GM23338 (cell line): Measurements from ENCODE around the gene OSBPL1A. TPM values are rescaled to one million over a fixed set of nuclear protein-coding genes. Genes with fewer than 3 reads are reported as not detected.

Experiments used
- ATAC-seq: fragments of 200-7000 bp; cut with Tn5 transposase; 3 replicates; pipeline ENCODE4 v1.9.1; 2020
- DNase-seq: peaks from one replicate; pipeline ENCODE4 v3.0.0-alpha.2; 2015; ENCODE audit warnings: low spot score
- H2AFZ ChIP-seq: fragments of 200-600 bp; sonication (generic); 2 replicates; pipeline ENCODE4 v1.8.0; 2016; ENCODE audit warnings: antibody characterized with exemption, mild to moderate bottlenecking, moderate library complexity
- H3F3A ChIP-seq: fragments of 200-600 bp; sonication (generic); replicated peaks from 2 replicates; pipeline ENCODE4 v1.8.0; 2017; ENCODE audit warnings: antibody characterized with exemption, mixed run types, low read depth
- H3K27ac ChIP-seq: fragments of 200-600 bp; sonication (generic); 2 replicates; pipeline ENCODE4 v1.6.1; 2016; ENCODE audit warnings: low read depth
- H3K27me3 ChIP-seq: fragments of 200-600 bp; sonication (generic); 2 replicates; pipeline ENCODE4 v1.8.0; 2016; ENCODE audit warnings: mild to moderate bottlenecking, mixed run types, moderate library complexity; ENCODE audit not compliant: insufficient read depth
- H3K36me3 ChIP-seq: fragments of 200-600 bp; sonication (generic); 2 replicates; pipeline ENCODE4 v1.8.0; 2016; ENCODE audit warnings: mild to moderate bottlenecking; ENCODE audit not compliant: insufficient read depth
- H3K4me1 ChIP-seq: fragments of 200-600 bp; sonication (generic); 2 replicates; pipeline ENCODE4 v1.8.0; 2016; ENCODE audit warnings: mild to moderate bottlenecking, moderate library complexity; ENCODE audit not compliant: insufficient read depth
- H3K4me2 ChIP-seq: fragments of 200-600 bp; sonication (generic); 2 replicates; pipeline ENCODE4 v1.7.1; 2017; ENCODE audit warnings: mixed run types
- H3K4me3 ChIP-seq: fragments of 200-600 bp; sonication (generic); 2 replicates; pipeline ENCODE4 v1.6.1; 2016; ENCODE audit warnings: mixed run types
- H3K79me2 ChIP-seq: fragments of 200-600 bp; sonication (generic); replicated peaks from 2 replicates; pipeline ENCODE4 v1.8.0; 2017; ENCODE audit warnings: mild to moderate bottlenecking; ENCODE audit not compliant: insufficient read depth
- H3K9me2 ChIP-seq: fragments of 200-600 bp; sonication (generic); 2 replicates; pipeline ENCODE4 v1.8.0; 2017; ENCODE audit not compliant: insufficient read depth
- H4K20me1 ChIP-seq: fragments of 200-600 bp; sonication (generic); replicated peaks from 2 replicates; pipeline ENCODE4 v1.8.0; 2017; ENCODE audit warnings: mild to moderate bottlenecking; ENCODE audit not compliant: insufficient read depth
- H3K27ac Mint-ChIP-seq: 2 replicates; pipeline ENCODE4 v1.8.0; 2020; ENCODE audit warnings: inconsistent platforms, mild to moderate bottlenecking, moderate library complexity, mixed read lengths
- H3K27me3 Mint-ChIP-seq: 3 replicates; pipeline ENCODE4 v1.8.0; 2022; ENCODE audit warnings: low read depth, mild to moderate bottlenecking, moderate library complexity, mixed read lengths, inconsistent platforms; ENCODE audit not compliant: insufficient read depth, poor library complexity
- H3K36me3 Mint-ChIP-seq: 3 replicates; pipeline ENCODE4 v1.8.0; 2021; ENCODE audit warnings: low read depth, mild to moderate bottlenecking, inconsistent platforms, moderate library complexity, mixed read lengths
- H3K4me1 Mint-ChIP-seq: 3 replicates; pipeline ENCODE4 v1.8.0; 2020; ENCODE audit warnings: mild to moderate bottlenecking, inconsistent platforms, mixed read lengths
- H3K4me3 Mint-ChIP-seq: 3 replicates; pipeline ENCODE4 v1.8.0; 2021; ENCODE audit warnings: moderate library complexity, mild to moderate bottlenecking, inconsistent platforms, mixed read lengths
- H3K9me3 Mint-ChIP-seq: 3 replicates; pipeline ENCODE4 v1.8.0; 2020; ENCODE audit warnings: moderate library complexity, mild to moderate bottlenecking, inconsistent platforms, mixed read lengths
- CREB1 ChIP-seq: fragments of 250-450 bp; sonication (Bioruptor Pico); IDR thresholded peaks from 2 replicates; pipeline ENCODE4 v1.5.0; 2020; ENCODE audit warnings: low read depth, mild to moderate bottlenecking, moderate library complexity
- EZH2 ChIP-seq: fragments of 200-600 bp; sonication (generic); IDR thresholded peaks from one replicate; pipeline ENCODE4 v1.8.0; 2017; ENCODE audit warnings: antibody characterized with exemption, mild to moderate bottlenecking, low read depth; ENCODE audit not compliant: unreplicated experiment
- EZH2phosphoT487 ChIP-seq: fragments of 200-600 bp; sonication (generic); IDR thresholded peaks from one replicate; pipeline ENCODE4 v1.8.1; 2018; ENCODE audit warnings: antibody characterized with exemption; ENCODE audit not compliant: unreplicated experiment
- JUNB ChIP-seq: IDR thresholded peaks from one replicate; pipeline ENCODE4 v1.6.1; 2016; ENCODE audit warnings: antibody characterized with exemption; ENCODE audit not compliant: unreplicated experiment
- NANOG ChIP-seq: IDR thresholded peaks from 2 replicates; pipeline ENCODE4 v1.6.1; 2016; ENCODE audit warnings: antibody characterized with exemption, borderline replicate concordance
- POLR2AphosphoS5 ChIP-seq: IDR thresholded peaks from 2 replicates; pipeline ENCODE4 v1.6.1; 2016; ENCODE audit warnings: antibody characterized with exemption, low read depth
- ZNF114 ChIP-seq: fragments of 250-450 bp; sonication (Bioruptor Pico); IDR thresholded peaks from 2 replicates; pipeline ENCODE4 v1.5.0; 2020; ENCODE audit warnings: mild to moderate bottlenecking, moderate library complexity
- polyA plus RNA-seq: library from polyadenylated mRNA; unstranded; fragments of >200 nt; fragmentation: Nextera tagmentation; extraction: Ambion mirVana; gene quantifications from 2 replicates; pipeline ENCODE4 v1.2.1, GENCODE V29; 2016
- total RNA-seq: library from RNA; depleted of rRNA; stranded (reverse); fragments of >200 nt; shearing (Covaris generic); gene quantifications from 2 replicates; pipeline ENCODE4 v1.2.3, GENCODE V29; 2014
- TF ChIP-seq, protein P1 (sequence below): IDR thresholded peaks from one replicate; pipeline ENCODE4 v1.6.1; 2018; ENCODE audit warnings: antibody characterized with exemption; ENCODE audit not compliant: unreplicated experiment
- TF ChIP-seq, protein P2 (sequence below), 2 experiments: fragments of 200-600 bp in 1 of 2; sonication (generic) in 1 of 2; conservative IDR thresholded peaks; 2 replicates each; pipeline versions ENCODE4 v1.5.1 to v1.6.1; 2016 to 2017; ENCODE audit warnings: antibody characterized with exemption in 2 of 2, low read depth in 2 of 2, mild to moderate bottlenecking in 2 of 2, moderate library complexity in 1 of 2
- TF ChIP-seq, protein P3 (sequence below): IDR thresholded peaks from 2 replicates; pipeline ENCODE4 v1.6.1; 2016; ENCODE audit warnings: antibody characterized with exemption
- TF ChIP-seq, protein P4 (sequence below): fragments of 250-450 bp; sonication (Bioruptor Pico); IDR thresholded peaks from 2 replicates; pipeline ENCODE4 v1.5.0; 2020; ENCODE audit warnings: mild to moderate bottlenecking, moderate library complexity

Gene OSBPL1A
- total and polyA plus RNA-seq, 2 experiments from 2014 or later = 55.6 to 71.4 TPM

DNA sequence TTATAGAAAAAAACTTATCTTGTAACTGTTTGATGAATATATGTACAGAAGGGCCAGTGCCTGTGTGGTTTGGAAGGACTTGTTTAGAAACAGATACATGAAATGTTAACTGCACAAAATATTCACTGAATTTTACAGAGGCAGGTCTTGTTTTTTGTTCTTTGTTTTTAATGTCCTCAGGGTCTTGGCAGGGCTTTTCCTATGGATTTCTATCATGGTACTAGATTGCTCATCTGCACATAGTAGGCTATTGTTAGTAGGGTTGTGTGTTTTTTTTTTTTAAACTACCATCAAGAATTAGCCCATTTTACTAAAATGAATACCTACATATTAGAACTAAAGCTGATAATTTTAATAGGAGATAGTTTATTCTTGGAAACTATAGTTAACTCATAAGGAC, 255.2 kb downstream of the OSBPL1A start:
- Histone ChIP-seq H3K27ac (no peak overlapping the region), H2AFZ (no peak overlapping the region), H3F3A (peaks cover 5% of the 10 kb centered on the region; the same call in 1 of the 2 replicates), H4K20me1 (no peaks in the 10 kb centered on the region), H3K27me3 (no peaks in the 10 kb centered on the region), H3K9me2 (no peaks in the 10 kb centered on the region), H3K79me2 (peaks cover 22% of the 10 kb centered on the region), H3K36me3 (peaks cover 14% of the 10 kb centered on the region; the same call in 1 of the 2 replicates), H3K4me1 (peaks cover 11% of the 10 kb centered on the region), H3K4me3 (no peak overlapping the region), H3K4me2 (no peak overlapping the region)
- no peak overlapping the region for H3K27ac Mint-ChIP-seq
- ATAC-seq = no peak
- no peak for DNase-seq
- peaks cover 14% of the 10 kb centered on the region for H3K4me1 Mint-ChIP-seq
- peaks cover 15% of the 10 kb centered on the region for H3K36me3 Mint-ChIP-seq
- H3K4me3 Mint-ChIP-seq = no peak overlapping the region
- H3K27me3 Mint-ChIP-seq = peaks cover 5% of the 10 kb centered on the region
- peaks cover 2% of the 10 kb centered on the region; the same call in 1 of the 3 replicates for H3K9me3 Mint-ChIP-seq
- TF ChIP-seq POLR2AphosphoS5 (no peak), CREB1 (CRISPR knock-in tag) (no peak), EZH2phosphoT487 (no peak), JUNB (no peak), NANOG (no peak), ZNF114 (CRISPR knock-in tag) (no peak), EZH2 (no peak)
- TF ChIP-seq, protein P1, sequence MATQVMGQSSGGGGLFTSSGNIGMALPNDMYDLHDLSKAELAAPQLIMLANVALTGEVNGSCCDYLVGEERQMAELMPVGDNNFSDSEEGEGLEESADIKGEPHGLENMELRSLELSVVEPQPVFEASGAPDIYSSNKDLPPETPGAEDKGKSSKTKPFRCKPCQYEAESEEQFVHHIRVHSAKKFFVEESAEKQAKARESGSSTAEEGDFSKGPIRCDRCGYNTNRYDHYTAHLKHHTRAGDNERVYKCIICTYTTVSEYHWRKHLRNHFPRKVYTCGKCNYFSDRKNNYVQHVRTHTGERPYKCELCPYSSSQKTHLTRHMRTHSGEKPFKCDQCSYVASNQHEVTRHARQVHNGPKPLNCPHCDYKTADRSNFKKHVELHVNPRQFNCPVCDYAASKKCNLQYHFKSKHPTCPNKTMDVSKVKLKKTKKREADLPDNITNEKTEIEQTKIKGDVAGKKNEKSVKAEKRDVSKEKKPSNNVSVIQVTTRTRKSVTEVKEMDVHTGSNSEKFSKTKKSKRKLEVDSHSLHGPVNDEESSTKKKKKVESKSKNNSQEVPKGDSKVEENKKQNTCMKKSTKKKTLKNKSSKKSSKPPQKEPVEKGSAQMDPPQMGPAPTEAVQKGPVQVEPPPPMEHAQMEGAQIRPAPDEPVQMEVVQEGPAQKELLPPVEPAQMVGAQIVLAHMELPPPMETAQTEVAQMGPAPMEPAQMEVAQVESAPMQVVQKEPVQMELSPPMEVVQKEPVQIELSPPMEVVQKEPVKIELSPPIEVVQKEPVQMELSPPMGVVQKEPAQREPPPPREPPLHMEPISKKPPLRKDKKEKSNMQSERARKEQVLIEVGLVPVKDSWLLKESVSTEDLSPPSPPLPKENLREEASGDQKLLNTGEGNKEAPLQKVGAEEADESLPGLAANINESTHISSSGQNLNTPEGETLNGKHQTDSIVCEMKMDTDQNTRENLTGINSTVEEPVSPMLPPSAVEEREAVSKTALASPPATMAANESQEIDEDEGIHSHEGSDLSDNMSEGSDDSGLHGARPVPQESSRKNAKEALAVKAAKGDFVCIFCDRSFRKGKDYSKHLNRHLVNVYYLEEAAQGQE = no peak
- TF ChIP-seq, protein P2, sequence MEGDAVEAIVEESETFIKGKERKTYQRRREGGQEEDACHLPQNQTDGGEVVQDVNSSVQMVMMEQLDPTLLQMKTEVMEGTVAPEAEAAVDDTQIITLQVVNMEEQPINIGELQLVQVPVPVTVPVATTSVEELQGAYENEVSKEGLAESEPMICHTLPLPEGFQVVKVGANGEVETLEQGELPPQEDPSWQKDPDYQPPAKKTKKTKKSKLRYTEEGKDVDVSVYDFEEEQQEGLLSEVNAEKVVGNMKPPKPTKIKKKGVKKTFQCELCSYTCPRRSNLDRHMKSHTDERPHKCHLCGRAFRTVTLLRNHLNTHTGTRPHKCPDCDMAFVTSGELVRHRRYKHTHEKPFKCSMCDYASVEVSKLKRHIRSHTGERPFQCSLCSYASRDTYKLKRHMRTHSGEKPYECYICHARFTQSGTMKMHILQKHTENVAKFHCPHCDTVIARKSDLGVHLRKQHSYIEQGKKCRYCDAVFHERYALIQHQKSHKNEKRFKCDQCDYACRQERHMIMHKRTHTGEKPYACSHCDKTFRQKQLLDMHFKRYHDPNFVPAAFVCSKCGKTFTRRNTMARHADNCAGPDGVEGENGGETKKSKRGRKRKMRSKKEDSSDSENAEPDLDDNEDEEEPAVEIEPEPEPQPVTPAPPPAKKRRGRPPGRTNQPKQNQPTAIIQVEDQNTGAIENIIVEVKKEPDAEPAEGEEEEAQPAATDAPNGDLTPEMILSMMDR (conservative IDR thresholded peaks at IDR 0.05; ENCODE audit: low read depth in 2 of 2) = no peak
- TF ChIP-seq, protein P3, sequence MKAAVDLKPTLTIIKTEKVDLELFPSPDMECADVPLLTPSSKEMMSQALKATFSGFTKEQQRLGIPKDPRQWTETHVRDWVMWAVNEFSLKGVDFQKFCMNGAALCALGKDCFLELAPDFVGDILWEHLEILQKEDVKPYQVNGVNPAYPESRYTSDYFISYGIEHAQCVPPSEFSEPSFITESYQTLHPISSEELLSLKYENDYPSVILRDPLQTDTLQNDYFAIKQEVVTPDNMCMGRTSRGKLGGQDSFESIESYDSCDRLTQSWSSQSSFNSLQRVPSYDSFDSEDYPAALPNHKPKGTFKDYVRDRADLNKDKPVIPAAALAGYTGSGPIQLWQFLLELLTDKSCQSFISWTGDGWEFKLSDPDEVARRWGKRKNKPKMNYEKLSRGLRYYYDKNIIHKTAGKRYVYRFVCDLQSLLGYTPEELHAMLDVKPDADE = no peak
- TF ChIP-seq, protein P4, sequence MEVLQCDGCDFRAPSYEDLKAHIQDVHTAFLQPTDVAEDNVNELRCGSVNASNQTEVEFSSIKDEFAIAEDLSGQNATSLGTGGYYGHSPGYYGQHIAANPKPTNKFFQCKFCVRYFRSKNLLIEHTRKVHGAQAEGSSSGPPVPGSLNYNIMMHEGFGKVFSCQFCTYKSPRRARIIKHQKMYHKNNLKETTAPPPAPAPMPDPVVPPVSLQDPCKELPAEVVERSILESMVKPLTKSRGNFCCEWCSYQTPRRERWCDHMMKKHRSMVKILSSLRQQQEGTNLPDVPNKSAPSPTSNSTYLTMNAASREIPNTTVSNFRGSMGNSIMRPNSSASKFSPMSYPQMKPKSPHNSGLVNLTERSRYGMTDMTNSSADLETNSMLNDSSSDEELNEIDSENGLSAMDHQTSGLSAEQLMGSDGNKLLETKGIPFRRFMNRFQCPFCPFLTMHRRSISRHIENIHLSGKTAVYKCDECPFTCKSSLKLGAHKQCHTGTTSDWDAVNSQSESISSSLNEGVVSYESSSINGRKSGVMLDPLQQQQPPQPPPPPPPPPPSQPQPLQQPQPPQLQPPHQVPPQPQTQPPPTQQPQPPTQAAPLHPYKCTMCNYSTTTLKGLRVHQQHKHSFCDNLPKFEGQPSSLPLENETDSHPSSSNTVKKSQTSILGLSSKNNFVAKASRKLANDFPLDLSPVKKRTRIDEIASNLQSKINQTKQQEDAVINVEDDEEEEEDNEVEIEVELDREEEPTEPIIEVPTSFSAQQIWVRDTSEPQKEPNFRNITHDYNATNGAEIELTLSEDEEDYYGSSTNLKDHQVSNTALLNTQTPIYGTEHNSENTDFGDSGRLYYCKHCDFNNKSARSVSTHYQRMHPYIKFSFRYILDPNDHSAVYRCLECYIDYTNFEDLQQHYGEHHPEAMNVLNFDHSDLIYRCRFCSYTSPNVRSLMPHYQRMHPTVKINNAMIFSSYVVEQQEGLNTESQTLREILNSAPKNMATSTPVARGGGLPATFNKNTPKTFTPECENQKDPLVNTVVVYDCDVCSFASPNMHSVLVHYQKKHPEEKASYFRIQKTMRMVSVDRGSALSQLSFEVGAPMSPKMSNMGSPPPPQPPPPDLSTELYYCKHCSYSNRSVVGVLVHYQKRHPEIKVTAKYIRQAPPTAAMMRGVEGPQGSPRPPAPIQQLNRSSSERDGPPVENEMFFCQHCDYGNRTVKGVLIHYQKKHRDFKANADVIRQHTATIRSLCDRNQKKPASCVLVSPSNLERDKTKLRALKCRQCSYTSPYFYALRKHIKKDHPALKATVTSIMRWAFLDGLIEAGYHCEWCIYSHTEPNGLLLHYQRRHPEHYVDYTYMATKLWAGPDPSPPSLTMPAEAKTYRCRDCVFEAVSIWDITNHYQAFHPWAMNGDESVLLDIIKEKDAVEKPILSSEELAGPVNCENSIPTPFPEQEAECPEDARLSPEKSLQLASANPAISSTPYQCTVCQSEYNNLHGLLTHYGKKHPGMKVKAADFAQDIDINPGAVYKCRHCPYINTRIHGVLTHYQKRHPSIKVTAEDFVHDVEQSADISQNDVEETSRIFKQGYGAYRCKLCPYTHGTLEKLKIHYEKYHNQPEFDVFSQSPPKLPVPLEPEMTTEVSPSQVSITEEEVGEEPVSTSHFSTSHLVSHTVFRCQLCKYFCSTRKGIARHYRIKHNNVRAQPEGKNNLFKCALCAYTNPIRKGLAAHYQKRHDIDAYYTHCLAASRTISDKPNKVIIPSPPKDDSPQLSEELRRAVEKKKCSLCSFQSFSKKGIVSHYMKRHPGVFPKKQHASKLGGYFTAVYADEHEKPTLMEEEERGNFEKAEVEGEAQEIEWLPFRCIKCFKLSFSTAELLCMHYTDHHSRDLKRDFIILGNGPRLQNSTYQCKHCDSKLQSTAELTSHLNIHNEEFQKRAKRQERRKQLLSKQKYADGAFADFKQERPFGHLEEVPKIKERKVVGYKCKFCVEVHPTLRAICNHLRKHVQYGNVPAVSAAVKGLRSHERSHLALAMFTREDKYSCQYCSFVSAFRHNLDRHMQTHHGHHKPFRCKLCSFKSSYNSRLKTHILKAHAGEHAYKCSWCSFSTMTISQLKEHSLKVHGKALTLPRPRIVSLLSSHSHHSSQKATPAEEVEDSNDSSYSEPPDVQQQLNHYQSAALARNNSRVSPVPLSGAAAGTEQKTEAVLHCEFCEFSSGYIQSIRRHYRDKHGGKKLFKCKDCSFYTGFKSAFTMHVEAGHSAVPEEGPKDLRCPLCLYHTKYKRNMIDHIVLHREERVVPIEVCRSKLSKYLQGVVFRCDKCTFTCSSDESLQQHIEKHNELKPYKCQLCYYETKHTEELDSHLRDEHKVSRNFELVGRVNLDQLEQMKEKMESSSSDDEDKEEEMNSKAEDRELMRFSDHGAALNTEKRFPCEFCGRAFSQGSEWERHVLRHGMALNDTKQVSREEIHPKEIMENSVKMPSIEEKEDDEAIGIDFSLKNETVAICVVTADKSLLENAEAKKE (CRISPR knock-in tag) = no peak
